ENCODE results near the gene COL8A1. TPM values are rescaled to one million over a fixed set of nuclear protein-coding genes. Genes with fewer than 3 reads are reported as not detected.

COL8A1 gene
- total RNA-seq, 1 experiment from 2014 or later = 8.1 TPM

- Histone ChIP-seq H3K36me3 (ENCODE audit: low read depth) (no peaks in the 10 kb centered on the region), H3K9me2 (ENCODE audit: insufficient read depth) (no peaks in the 10 kb centered on the region; the same call in 1 of the 2 replicates), H3K4me1 (replicated peaks; ENCODE audit: insufficient read depth) (no peaks in the 10 kb centered on the region), H3K4me2 (no peak overlapping the region), H2AFZ (no peak overlapping the region), H3K27ac (no peak overlapping the region), H3K27me3 (ENCODE audit: insufficient read depth, low read depth) (no peaks in the 10 kb centered on the region), H3K79me2 (ENCODE audit: low read depth) (no peaks in the 10 kb centered on the region), H3F3A (ENCODE audit: insufficient read depth, low read depth) (no peaks in the 10 kb centered on the region), H4K20me1 (ENCODE audit: insufficient read depth) (no peaks in the 10 kb centered on the region), H3K9me3 (ENCODE audit: insufficient read depth, low read depth) (no peaks in the 10 kb centered on the region), H3K4me3 (no peak overlapping the region)
- intact Hi-C loops (cut with micrococcal nuclease; ENCODE audit: unreplicated experiment) = no loop called here
- CTCF ChIA-PET = interaction anchor here (0.5 kb wide), 1 partner anchor 199 kb away, joined by 5 read pairs; no protein-coding TSS in a partner anchor
- BruUV-seq (replicated peaks) = no TSS peak
- no peak for DNase-seq
- POLR2A ChIA-PET (ENCODE audit: unreplicated experiment) = no interaction called here
- TF ChIP-seq CTCF (conservative IDR thresholded peaks at IDR 0.05) (no peak), EZH2 (IDR thresholded peaks at IDR 0.05; ENCODE audit: low read depth) (no peak)
These were observed 58.9 kb downstream of the COL8A1 start for GRCh38 chr3:99697250-99697649.

GRCh38 chr3:99698932-99699331 is 60.5 kb downstream of the COL8A1 start:
- no peak for TF ChIP-seq EZH2 (IDR thresholded peaks at IDR 0.05; ENCODE audit: low read depth)
- no peak for TF ChIP-seq CTCF (conservative IDR thresholded peaks at IDR 0.05)
- no peak overlapping the region for H3K27ac ChIP-seq
- H2AFZ ChIP-seq = no peak overlapping the region
- ChIA-PET CTCF (no interaction called here), POLR2A (ENCODE audit: unreplicated experiment) (no interaction called here)
- no peaks in the 10 kb centered on the region for H3F3A ChIP-seq (ENCODE audit: insufficient read depth, low read depth)
- no peaks in the 10 kb centered on the region for H4K20me1 ChIP-seq (ENCODE audit: insufficient read depth)
- no peak overlapping the region for H3K4me2 ChIP-seq
- no peaks in the 10 kb centered on the region for H3K9me3 ChIP-seq (ENCODE audit: insufficient read depth, low read depth)
- H3K9me2 ChIP-seq (ENCODE audit: insufficient read depth) = no peaks in the 10 kb centered on the region; the same call in 1 of the 2 replicates
- intact Hi-C loops (cut with micrococcal nuclease; ENCODE audit: unreplicated experiment) = no loop called here
- no peaks in the 10 kb centered on the region for H3K36me3 ChIP-seq (ENCODE audit: low read depth)
- no peak overlapping the region for H3K4me3 ChIP-seq
- DNase-seq = no peak
- no peaks in the 10 kb centered on the region for H3K4me1 ChIP-seq (replicated peaks; ENCODE audit: insufficient read depth)
- no peaks in the 10 kb centered on the region for H3K79me2 ChIP-seq (ENCODE audit: low read depth)
- H3K27me3 ChIP-seq (ENCODE audit: insufficient read depth, low read depth) = no peaks in the 10 kb centered on the region
- BruUV-seq (replicated peaks) = no TSS peak

GRCh38 chr3:99699841-99700240 is 61.4 kb downstream of the COL8A1 start:
- CTCF ChIA-PET = no interaction called here
- BruUV-seq (replicated peaks) = no TSS peak

More at GRCh38 chr3:99699841-99700240, 61.4 kb downstream of the COL8A1 start:
- no peaks in the 10 kb centered on the region for H3K4me1 ChIP-seq (replicated peaks; ENCODE audit: insufficient read depth)
- no peak overlapping the region for H3K4me2 ChIP-seq
- no peaks in the 10 kb centered on the region for H3K9me3 ChIP-seq (ENCODE audit: insufficient read depth, low read depth)
- H3K27ac ChIP-seq = no peak overlapping the region
- no peaks in the 10 kb centered on the region for H3K27me3 ChIP-seq (ENCODE audit: insufficient read depth, low read depth)
- H3K79me2 ChIP-seq (ENCODE audit: low read depth) = no peaks in the 10 kb centered on the region
- POLR2A ChIA-PET (ENCODE audit: unreplicated experiment) = no interaction called here
- no peak for TF ChIP-seq EZH2 (IDR thresholded peaks at IDR 0.05; ENCODE audit: low read depth)
- TF ChIP-seq CTCF (conservative IDR thresholded peaks at IDR 0.05) = no peak
- no peak overlapping the region for H3K4me3 ChIP-seq
- H4K20me1 ChIP-seq (ENCODE audit: insufficient read depth) = no peaks in the 10 kb centered on the region
- H3K9me2 ChIP-seq (ENCODE audit: insufficient read depth) = no peaks in the 10 kb centered on the region; the same call in 1 of the 2 replicates
- no peaks in the 10 kb centered on the region for H3F3A ChIP-seq (ENCODE audit: insufficient read depth, low read depth)
- H2AFZ ChIP-seq = no peak overlapping the region
- no peak for DNase-seq
- no peaks in the 10 kb centered on the region for H3K36me3 ChIP-seq (ENCODE audit: low read depth)
- intact Hi-C loops (cut with micrococcal nuclease; ENCODE audit: unreplicated experiment) = no loop called here

Measured in PC-9 (cell line).